ENCODE measurements around the gene ESRP2.

ESRP2 gene

DNA sequence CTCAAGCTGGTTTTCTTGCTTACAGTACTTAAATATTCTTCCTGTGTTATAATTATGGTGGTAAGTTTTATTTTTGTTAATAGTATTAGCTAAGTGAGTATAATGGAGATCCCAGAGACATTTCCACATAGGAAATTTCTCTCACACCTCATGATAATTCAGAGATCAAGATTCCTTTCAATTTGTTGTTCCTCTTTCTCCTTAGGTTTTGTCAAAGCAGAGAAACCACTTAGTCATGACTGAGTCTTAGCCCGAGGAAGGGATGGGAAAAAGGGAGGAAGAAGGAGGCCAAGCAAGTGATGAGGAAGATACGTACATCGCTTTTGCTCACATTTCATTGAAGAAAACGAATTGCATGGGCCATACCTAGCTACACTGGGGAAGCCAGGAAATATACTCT, 18.4 kb downstream of the ESRP2 start:
- DNase-seq (ENCODE audit: low read depth, low spot score): no peak

DNA sequence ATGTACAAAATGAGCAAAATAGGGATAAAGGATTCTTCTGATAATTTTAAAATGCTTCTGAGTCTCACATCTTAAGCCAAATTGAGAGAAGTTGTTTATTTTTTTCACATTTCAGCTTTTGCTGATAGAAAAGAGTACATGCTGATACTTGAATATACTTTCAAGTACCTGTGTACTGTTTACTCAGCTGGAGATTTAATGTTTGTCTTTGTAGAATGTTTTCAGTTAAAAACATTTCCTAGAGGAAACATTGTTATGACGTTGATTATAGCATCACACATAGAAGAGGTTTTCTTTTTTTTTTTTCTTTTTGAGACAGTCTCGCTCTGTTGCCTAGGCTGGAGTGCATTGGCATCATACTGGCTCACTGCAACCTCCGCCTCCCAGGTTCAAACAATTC, 19.7 kb downstream of the ESRP2 start:
- no peak for DNase-seq (ENCODE audit: low read depth, low spot score)

DNA sequence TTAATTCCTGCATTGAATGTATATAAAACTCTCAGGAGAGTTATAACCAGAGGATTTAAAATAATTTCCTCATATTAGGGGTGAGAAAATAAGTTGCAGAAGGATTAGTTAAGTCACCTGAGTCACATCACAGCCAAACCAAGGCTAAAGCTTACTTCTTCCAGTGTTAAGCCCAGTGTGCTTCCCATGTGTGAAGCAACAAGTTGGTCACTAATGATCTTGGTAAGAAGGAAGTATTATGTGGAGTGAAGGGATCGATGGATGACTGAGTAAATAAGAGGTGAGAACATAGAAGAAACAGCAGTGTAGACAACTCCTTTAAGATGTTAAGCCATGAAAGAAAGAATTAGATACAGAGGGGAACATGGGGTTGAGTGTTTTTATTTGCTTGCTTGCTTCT, 20.6 kb downstream of the ESRP2 start:
- no peak for DNase-seq (ENCODE audit: low read depth, low spot score)

DNA sequence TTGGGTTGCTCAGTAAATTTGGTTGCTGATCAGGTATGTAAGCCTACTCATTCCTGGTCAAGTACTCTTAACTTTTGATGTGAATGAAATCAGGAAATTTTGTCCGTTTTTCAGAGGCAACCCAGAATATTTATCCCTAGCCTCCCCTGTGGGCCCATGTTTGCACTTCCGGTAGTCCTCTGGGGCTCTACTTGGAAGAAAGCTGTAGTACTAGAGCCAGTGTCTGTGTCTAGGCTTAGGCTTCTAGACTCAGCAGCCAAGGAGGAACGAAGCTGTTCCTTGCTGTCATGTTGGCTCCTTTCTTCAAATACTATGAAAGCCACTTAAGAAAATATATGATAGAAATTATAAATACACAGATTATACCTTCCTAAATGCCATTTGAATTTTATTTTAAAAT, 21.2 kb downstream of the ESRP2 start:
- DNase-seq (ENCODE audit: low read depth, low spot score): no peak

DNA sequence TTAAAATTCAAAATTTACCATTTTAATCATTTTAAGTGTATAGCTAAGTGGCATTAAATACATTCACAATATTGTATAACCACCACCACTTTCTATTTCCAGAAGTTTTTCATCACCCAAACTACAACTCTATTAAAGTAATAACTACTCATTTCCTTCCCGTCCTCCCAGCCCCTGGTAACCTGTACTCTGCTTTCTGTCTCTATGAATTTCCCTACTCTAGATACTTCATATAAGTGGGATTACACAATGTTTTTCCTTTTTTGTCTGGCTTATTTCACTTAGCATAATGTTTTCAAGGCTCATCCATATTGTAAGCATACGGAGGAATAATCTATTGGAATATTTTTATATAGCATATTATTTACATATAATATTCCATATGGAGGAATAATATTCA, 29.7 kb downstream of the ESRP2 start:
- no peak for DNase-seq (ENCODE audit: low read depth, low spot score)

DNA sequence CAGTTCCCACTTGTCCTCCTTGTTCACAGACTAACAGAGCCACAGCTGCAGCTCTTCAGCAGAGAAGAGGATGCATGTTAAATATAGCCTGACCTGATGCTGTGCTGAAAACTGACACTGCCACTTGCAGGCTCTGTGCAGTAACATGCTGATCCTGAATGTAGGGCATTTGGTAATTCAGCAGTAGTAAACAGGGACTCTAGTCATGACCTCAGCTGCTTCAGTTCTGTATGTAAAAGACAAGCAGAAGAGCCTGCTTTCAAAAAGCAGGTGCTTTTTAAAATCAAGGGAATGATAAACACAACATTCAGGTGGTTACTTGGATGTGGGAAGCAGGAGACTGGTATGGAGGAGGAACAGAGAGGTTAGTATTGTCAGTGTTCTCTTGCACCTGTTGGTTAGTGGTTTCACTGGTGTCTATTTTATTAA, 33.8 kb downstream of the ESRP2 start:
- DNase-seq (ENCODE audit: low read depth, low spot score): peak; percentile 22

DNA sequence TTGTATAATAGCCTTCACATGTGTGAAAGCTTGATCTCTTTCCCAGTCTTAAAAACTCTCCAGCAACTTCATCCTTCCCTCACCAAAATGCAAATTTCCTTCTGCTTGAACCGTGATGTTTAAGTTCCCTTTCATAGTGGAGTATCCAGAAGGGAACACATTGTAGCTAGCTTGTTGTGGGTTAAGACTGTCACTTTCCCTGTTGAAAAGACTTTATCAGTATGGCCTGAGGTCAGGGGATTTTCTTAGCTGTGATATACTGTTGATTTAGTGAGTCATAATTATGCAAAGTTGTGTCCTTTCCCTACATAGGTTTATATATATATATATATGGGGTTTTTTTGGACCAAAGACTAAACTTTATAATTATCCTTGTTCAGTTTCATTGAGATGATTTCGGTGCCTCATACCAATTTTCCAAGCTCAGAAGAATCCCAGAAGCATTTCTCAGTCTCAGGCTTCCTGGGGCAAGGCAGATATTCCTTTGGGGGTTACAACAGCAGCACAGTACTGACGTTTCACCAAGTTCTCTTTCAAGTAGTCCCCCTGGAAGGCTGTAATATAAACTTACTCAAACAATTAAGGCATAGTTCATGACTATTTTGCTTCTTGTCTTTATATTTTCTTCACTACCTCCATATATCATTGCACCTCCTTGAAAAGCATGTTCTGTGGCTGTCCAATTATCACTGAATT, 35.7 kb downstream of the ESRP2 start:
- DNase-seq (ENCODE audit: low read depth, low spot score): no peak

DNA sequence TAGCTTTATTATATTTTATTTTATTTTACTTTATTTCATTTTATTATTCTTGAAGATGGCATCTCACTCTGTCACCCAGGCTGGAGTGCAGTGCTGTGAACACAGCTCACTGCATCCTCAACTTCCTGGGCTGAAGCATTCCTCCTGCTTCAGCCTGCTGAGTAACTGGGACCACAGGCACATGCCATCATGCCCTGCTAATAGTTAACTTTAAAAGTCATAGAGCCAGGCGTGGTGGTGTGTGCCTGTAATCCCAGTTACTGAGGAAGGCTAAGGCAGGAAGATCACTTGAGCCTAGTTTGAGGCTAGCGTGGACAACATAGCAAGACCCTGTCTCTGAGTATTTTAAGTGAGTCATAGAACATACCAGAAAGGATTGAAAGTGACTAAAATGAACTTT, 38.7 kb downstream of the ESRP2 start:
- DNase-seq (ENCODE audit: low read depth, low spot score): no peak

DNA sequence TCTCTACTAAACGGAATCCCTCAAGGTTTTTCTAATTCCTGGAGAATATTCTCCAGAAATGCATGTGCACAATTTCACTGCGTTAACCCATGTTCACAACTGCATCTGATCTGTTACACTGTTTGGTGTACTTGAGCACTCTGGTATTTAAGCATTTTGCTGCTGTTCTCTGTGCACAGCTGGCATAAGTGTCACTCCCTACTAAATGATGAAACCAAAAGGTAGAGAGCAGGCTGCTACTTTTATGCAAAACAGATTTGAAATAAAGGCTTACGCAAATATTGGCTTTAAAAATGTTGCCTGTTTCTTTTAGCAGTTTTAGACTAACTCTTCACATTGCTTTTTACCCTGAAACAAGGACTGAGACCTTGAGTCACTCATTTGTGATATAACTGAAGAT, 41.7 kb downstream of the ESRP2 start:
- no peak for DNase-seq (ENCODE audit: low read depth, low spot score)

DNA sequence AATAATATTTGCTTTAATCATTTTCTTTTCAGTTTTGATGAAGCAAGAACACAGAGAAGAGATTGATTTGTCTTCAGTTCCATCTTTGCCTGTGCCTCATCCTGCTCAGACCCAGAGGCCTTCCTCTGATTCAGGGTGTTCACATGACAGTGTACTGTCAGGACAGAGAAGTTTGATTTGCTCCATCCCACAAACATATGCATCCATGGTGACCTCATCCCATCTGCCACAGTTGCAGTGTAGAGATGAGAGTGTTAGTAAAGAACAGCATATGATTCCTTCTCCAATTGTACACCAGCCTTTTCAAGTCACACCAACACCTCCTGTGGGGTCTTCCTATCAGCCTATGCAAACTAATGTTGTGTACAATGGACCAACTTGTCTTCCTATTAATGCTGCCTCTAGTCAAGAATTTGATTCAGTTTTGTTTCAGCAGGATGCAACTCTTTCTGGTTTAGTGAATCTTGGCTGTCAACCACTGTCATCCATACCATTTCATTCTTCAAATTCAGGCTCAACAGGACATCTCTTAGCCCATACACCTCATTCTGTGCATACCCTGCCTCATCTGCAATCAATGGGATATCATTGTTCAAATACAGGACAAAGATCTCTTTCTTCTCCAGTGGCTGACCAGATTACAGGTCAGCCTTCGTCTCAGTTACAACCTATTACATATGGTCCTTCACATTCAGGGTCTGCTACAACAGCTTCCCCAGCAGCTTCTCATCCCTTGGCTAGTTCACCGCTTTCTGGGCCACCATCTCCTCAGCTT, 45.0 kb downstream of the ESRP2 start:
- no peak for DNase-seq (ENCODE audit: low read depth, low spot score)

DNA sequence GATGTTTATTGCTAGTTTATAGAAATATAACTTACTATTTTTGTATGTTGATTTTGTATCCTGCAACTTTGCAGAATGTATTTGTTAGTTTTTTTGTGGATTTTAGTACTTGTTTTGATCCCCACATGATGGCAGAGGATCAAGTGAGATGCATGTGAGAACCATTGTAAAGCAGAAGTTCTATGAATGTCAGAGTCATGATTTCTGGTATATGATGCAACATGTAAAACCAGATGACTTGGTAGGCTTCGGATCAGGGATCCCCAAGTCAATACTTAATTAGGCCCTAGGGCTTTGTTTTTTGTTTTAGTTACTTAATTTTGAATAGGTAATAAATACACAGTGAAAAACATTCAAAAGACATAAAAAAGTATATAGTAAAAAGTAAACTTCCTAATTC, 45.8 kb downstream of the ESRP2 start:
- no peak for DNase-seq (ENCODE audit: low read depth, low spot score)

DNA sequence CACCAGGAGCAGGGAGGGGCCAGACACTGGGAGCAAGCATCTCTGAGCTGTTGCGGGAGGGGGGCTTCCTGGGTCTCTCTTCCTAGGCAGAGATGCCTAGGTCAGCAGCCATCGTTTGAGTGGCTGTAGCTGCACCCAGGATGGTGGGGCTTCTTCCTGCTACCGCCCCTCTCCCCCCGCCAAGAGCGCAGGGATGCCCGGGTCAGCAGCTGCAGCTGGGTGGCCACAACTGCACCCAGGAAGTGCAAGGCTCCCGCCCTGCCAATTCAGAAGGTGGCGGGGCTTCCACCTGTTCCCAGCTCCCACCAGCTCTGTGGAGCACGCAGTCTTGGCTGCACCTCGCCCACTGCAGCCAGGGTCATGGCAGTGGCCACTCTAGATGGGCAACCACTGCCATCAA, 47.8 kb downstream of the ESRP2 start:
- no peak for DNase-seq (ENCODE audit: low read depth, low spot score)

DNA sequence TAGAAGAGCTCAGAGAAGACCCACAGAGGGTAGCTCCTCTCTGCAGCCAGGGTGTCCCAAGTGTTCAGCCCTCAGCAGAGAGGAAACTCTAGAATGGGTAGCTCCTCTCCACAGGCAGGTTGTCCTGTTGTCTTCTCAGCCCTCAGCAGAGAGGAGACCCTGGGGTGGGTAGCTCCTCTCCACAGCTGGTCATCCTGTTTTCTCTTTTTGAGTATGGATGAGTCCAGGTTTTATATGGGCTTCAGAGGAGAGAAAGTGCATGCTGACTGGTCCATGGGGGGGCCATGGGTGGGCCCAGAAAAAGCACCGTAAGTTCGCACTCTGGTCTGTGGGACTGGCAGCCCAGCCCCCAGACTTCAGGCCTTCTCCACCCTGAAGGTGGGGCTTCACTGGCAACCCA, 48.4 kb downstream of the ESRP2 start:
- no peak for DNase-seq (ENCODE audit: low read depth, low spot score)

DNA sequence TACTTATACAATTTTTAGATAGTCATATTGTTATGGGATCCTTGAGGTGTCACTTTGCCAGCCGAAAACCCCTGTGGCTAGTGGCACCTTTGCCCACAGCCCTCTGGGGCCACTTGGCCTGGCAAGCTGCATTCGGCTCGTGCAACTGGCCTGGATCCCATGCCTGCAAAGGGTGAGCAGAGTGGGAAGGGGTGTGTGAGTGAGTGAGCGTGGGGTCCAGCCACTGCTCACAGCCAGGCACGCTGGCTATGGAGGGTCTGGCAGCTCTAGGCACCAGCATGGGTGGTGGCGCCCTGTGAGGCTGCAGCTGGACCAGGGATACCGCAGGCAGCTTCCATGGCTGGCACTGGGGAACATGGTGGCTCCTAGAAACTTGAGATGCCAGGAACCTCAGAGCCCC, 49.0 kb downstream of the ESRP2 start:
- no peak for DNase-seq (ENCODE audit: low read depth, low spot score)

DNA sequence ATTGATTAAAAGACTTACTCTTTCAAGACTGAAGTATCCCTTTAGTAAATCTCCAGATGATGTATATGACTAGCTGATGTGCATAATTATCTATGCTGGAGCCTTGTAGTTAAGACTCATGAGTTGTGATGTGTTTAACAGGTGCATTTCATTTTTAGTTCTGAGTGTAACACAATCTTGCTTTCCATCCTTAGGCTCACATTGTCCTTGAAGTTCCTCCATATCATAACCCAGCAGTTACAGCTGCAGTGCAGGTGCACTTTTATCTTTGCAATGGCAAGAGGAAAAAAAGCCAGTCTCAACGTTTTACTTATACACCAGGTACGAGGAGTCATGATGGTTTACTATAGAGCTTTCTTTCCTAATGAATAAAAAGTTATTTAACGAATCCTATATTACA, 52.9 kb downstream of the ESRP2 start:
- DNase-seq (ENCODE audit: low read depth, low spot score): no peak

DNA sequence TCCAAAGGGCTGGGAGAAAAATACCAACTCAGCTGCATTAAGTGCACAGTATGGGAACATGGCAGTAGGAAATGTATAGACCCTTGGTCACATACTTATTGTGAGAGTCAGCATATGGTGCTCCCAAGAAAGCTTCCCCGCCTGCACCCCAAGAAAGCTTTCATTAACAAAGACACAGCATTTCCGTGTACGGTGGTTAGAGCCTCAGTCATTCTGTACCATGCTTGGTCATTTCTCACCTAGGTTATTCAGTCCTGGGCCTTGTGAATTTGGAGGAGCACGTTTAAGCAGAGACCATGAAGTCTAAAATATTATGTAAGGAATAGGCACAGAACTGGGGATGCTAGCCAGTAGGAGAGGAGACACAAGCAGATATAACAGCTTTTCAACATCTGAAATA, 56.1 kb downstream of the ESRP2 start:
- no peak for DNase-seq (ENCODE audit: low read depth, low spot score)

DNA sequence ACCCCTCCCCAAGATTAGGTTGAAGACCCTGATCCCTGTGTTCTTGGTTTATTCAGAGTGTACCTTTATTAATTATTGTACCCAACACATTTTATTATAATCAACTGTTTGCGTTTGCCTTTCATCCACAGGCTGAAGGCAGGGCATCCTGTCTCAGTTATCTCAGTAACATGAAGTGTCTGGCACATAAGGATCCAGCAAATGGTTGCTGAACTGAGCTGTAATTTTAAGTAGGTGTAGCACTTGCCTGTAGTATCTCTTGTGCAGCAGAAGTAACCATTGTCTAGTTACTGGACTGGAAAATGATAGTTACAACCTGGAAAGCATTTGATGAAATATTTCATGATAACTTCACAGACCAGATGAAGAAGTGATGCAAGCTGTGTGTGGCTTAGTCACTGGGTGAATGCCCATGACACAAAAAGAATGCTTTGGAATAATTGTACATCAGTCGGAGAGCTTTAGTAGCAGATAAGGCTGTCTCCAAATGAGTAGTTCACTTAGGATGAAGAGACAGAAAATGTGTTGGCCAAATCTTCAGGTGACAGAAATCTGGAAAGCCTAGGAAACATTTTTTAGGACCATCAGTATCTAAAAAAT, 56.6 kb downstream of the ESRP2 start:
- DNase-seq (ENCODE audit: low read depth, low spot score): no peak
